HCT116 (cell line): ENCODE data around the gene TBXA2R. TPM values are rescaled to one million over a fixed set of nuclear protein-coding genes. Genes with fewer than 3 reads are reported as not detected.
A peak's percentile ranks its signal among the peaks of the same experiment; 100 is the strongest.

Source experiments
- ATAC-seq: fragments of 200-7000 bp; cut with Tn5 transposase; 2 replicates; pipeline ENCODE4 v1.9.1; 2020; ENCODE audit warnings: mild to moderate bottlenecking, moderate library complexity
- BruUV-seq: library from RNA; stranded (reverse); fragments of 400-500 nt; replicated peaks from 2 replicates; lab custom pipeline; 2021; lab: Mats Ljungman, UMichigan
- CTCF ChIA-PET: fragments of 300-600 bp; sonication (Branson Sonifier 250); formaldehyde crosslinking; loops from one replicate; lab custom pipeline; 2021; ENCODE audit warnings: antibody characterized with exemption; lab: Charles Lee
- POLR2A ChIA-PET: fragments of 300-600, 350-600 bp; sonication (Branson Sonifier 250); formaldehyde crosslinking; loops from one replicate; lab custom pipeline; 2021; ENCODE audit warnings: antibody characterized with exemption; lab: Charles Lee
- RAD21 ChIA-PET, 2 experiments: fragments of 300-600 bp; sonication (Branson Sonifier 250); formaldehyde crosslinking; loops; one replicate each; lab custom pipeline; 2023; ENCODE audit warnings: low total read pairs in 2 of 2; ENCODE audit not compliant: uncharacterized antibody in 2 of 2, unreplicated experiment in 2 of 2, low non-redundant PET in 1 of 2; lab: Charles Lee
- DNase-seq: peaks from one replicate; pipeline ENCODE4 v3.0.0-alpha.2; 2010; ENCODE audit warnings: low read depth, low spot score
- H2AFZ ChIP-seq: fragments of 200-600 bp; shearing (Covaris generic), sonication (generic); 2 replicates; pipeline ENCODE4 v1.6.1; 2017; ENCODE audit warnings: low read depth, mixed run types, mixed read lengths, antibody characterized with exemption, low read length; ENCODE audit not compliant: poor library complexity, severe bottlenecking
- H3K27ac ChIP-seq: 2 replicates; pipeline ENCODE4 v1.5.1; 2012; ENCODE audit warnings: low read depth, low read length
- H3K27me3 ChIP-seq: fragments of 200-600 bp; sonication (generic); 2 replicates; pipeline ENCODE4 v1.6.1; 2016; ENCODE audit warnings: mixed run types, low read length, mixed read lengths; ENCODE audit not compliant: insufficient read depth
- H3K36me3 ChIP-seq, 2 experiments: fragments of 200-500 bp in 1 of 2; fragments of 200-600 bp in 1 of 2; sonication (Bioruptor generic) in 1 of 2; sonication (generic) in 1 of 2; 2 replicates each; pipeline versions ENCODE4 v1.5.1 to v1.6.1; 2014 to 2016; ENCODE audit warnings: low read length in 2 of 2, inconsistent platforms in 1 of 2, mixed read lengths in 1 of 2, mixed run types in 1 of 2; ENCODE audit not compliant: insufficient read depth in 2 of 2, control insufficient read depth in 1 of 2
- H3K4me1 ChIP-seq, 2 experiments: fragments of 200-600 bp in 1 of 2; sonication (generic) in 1 of 2; 2 replicates each; pipeline versions ENCODE4 v1.5.1 to v1.6.1; 2012 to 2017; ENCODE audit warnings: low read length in 2 of 2, inconsistent platforms in 1 of 2, mild to moderate bottlenecking in 1 of 2, mixed read lengths in 1 of 2, mixed run types in 1 of 2, moderate library complexity in 1 of 2; ENCODE audit not compliant: insufficient read depth in 2 of 2, control insufficient read depth in 1 of 2
- H3K4me2 ChIP-seq: fragments of 200-600 bp; sonication (generic); 2 replicates; pipeline ENCODE4 v1.6.1; 2017; ENCODE audit warnings: mixed run types, low read length, mixed read lengths
- H3K4me3 ChIP-seq, 2 experiments: fragments of 200-600 bp in 1 of 2; sonication (generic) in 1 of 2; replicated peaks in 1 of 2; 2 replicates each; pipeline ENCODE4 v1.5.1; 2011 to 2016; ENCODE audit warnings: low read length in 2 of 2, control low read depth in 1 of 2, low read depth in 1 of 2, mild to moderate bottlenecking in 1 of 2, mixed read lengths in 1 of 2, mixed run types in 1 of 2
- H3K79me2 ChIP-seq: fragments of 200-600 bp; sonication (generic); 2 replicates; pipeline ENCODE4 v1.6.1; 2017; ENCODE audit warnings: mild to moderate bottlenecking, mixed run types, low read length, moderate library complexity, mixed read lengths; ENCODE audit not compliant: insufficient read depth
- H3K9ac ChIP-seq: fragments of 200-600 bp; sonication (generic); 2 replicates; pipeline ENCODE4 v1.6.1; 2016; ENCODE audit warnings: low read length, mixed read lengths
- H3K9me2 ChIP-seq: fragments of 200-600 bp; sonication (generic), shearing (Covaris generic); 2 replicates; pipeline ENCODE4 v1.6.1; 2017; ENCODE audit warnings: mixed run types, mild to moderate bottlenecking, moderate library complexity; ENCODE audit not compliant: insufficient read depth
- H3K9me3 ChIP-seq, 2 experiments: fragments of 200-500 bp in 1 of 2; fragments of 200-600 bp in 1 of 2; sonication (Bioruptor generic) in 1 of 2; sonication (generic) in 1 of 2; 2 replicates each; pipeline ENCODE4 v1.6.1; 2014 to 2017; ENCODE audit warnings: low read length in 2 of 2, mixed read lengths in 2 of 2, inconsistent platforms in 1 of 2, low read depth in 1 of 2, mild to moderate bottlenecking in 1 of 2, mixed run types in 1 of 2, moderate library complexity in 1 of 2; ENCODE audit not compliant: control insufficient read depth in 1 of 2, insufficient read depth in 1 of 2
- H4K20me1 ChIP-seq: fragments of 200-600 bp; sonication (generic), shearing (Covaris generic); 2 replicates; pipeline ENCODE4 v1.6.1; 2017; ENCODE audit warnings: mixed run types, mild to moderate bottlenecking, moderate library complexity; ENCODE audit not compliant: insufficient read depth
- ATF3 ChIP-seq: IDR thresholded peaks from 2 replicates; pipeline ENCODE4 v1.6.1; 2012
- CEBPB ChIP-seq: IDR thresholded peaks from 2 replicates; pipeline ENCODE4 v1.6.1; 2012; ENCODE audit warnings: low read depth
- CTCF ChIP-seq, 3 experiments: fragments of 200-600 bp in 1 of 3; sonication (generic) in 1 of 3; IDR thresholded peaks in 2 of 3; conservative IDR thresholded peaks in 1 of 3; 2 replicates each; pipeline ENCODE4 v1.5.1; 2012 to 2017; ENCODE audit warnings: low read depth in 2 of 3, low read length in 2 of 3, antibody characterized with exemption in 1 of 3, borderline replicate concordance in 1 of 3, control low read depth in 1 of 3, mild to moderate bottlenecking in 1 of 3, mixed read lengths in 1 of 3, mixed run types in 1 of 3, moderate library complexity in 1 of 3; ENCODE audit not compliant: insufficient read depth in 1 of 3
- EGR1 ChIP-seq: IDR thresholded peaks from 2 replicates; pipeline ENCODE4 v1.6.1; 2012; ENCODE audit warnings: low read depth
- ELF1 ChIP-seq: IDR thresholded peaks from 2 replicates; pipeline ENCODE4 v1.6.1; 2012; ENCODE audit warnings: low read depth, borderline replicate concordance
- EZH2phosphoT487 ChIP-seq: fragments of 200-600 bp; IDR thresholded peaks from 2 replicates; pipeline ENCODE4 v1.6.1; 2018; ENCODE audit warnings: antibody characterized with exemption, borderline replicate concordance
- FOSL1 ChIP-seq: IDR thresholded peaks from 2 replicates; pipeline ENCODE4 v1.6.1; 2012; ENCODE audit warnings: low read depth
- MAX ChIP-seq: IDR thresholded peaks from 2 replicates; pipeline ENCODE4 v1.6.1; 2012
- POLR2AphosphoS5 ChIP-seq: IDR thresholded peaks from 2 replicates; pipeline ENCODE4 v1.6.1; 2011; ENCODE audit warnings: mild to moderate bottlenecking, low read depth, low read length, moderate library complexity
- RAD21 ChIP-seq: IDR thresholded peaks from 2 replicates; pipeline ENCODE4 v1.6.1; 2012; ENCODE audit warnings: low read depth, mild to moderate bottlenecking
- SP1 ChIP-seq: IDR thresholded peaks from 2 replicates; pipeline ENCODE4 v1.6.1; 2012; ENCODE audit warnings: low read depth
- SRF ChIP-seq: IDR thresholded peaks from 2 replicates; pipeline ENCODE4 v1.6.1; 2012; ENCODE audit warnings: low read depth
- TCF7L2 ChIP-seq: IDR thresholded peaks from 2 replicates; pipeline ENCODE4 v1.7.0; 2011; ENCODE audit warnings: borderline replicate concordance, inconsistent platforms; ENCODE audit not compliant: insufficient read depth, insufficient read length; ENCODE audit errors: extremely low read depth
- ZNF274 ChIP-seq: fragments of 200-500 bp; sonication (Bioruptor generic); IDR thresholded peaks from 2 replicates; pipeline ENCODE4 v1.6.1; 2014; ENCODE audit warnings: mild to moderate bottlenecking, low read depth, low read length, inconsistent platforms
- intact Hi-C: fragments of 100-400 bp; cut with micrococcal nuclease; formaldehyde crosslinking; loops from 2 replicates; pipeline ENCODE4 v1.10.0; 2022
- total RNA-seq: library from RNA; stranded (reverse); gene quantifications from one replicate; pipeline ENCODE4 v1.2.1, GENCODE V29; 2021; ENCODE audit not compliant: unreplicated experiment

The TBXA2R gene
- total RNA-seq, 1 experiment from 2014 or later, result 2.3 TPM

- TF ChIP-seq SRF (no peak), RAD21 (no peak), POLR2AphosphoS5 (peak; percentile 9; the same call in 1 of the 2 replicates), ELF1 (no peak), EGR1 (peak; percentile 94), FOSL1 (no peak), SP1 (peak; percentile 94)
- TF ChIP-seq, all 23 proteins: peak for 3
- Histone ChIP-seq H3K4me3 (peak overlapping the region; percentile 36 to 98), H4K20me1 (no peaks in the 10 kb centered on the region; the same call in 1 of the 2 replicates), H3K4me1 (peaks cover 39 to 71% of the 10 kb centered on the region in 2 experiments), H3K4me2 (peak overlapping the region; percentile 68), H3K9me2 (no peaks in the 10 kb centered on the region), H2AFZ (no peak overlapping the region), H3K27ac (peak overlapping the region; percentile 67), H3K9ac (peak overlapping the region; percentile 100), H3K36me3 (peaks cover 3 to 21% of the 10 kb centered on the region in 2 experiments; a peak in 2 of 4 replicates), H3K9me3 (no peaks in the 10 kb centered on the region), H3K79me2 (peaks cover 24% of the 10 kb centered on the region; the same call in 1 of the 2 replicates), H3K27me3 (no peaks in the 10 kb centered on the region)
- ATAC-seq (peak; percentile 83), DNase-seq (peak; percentile 99)
- ChIA-PET CTCF (no interaction called here), RAD21 (no interaction called here), POLR2A (no interaction called here)
- TSS peak; percentile 37 for BruUV-seq
- intact Hi-C loops, result loop anchor here (10.0 kb wide), 1 partner anchor 633 kb away; no protein-coding TSS in a partner anchor
Observed at GRCh38 chr19:3572132-3572854, 34.4 kb downstream of the TBXA2R start.

GRCh38 chr19:3570606-3571011 is 36.1 kb downstream of the TBXA2R start:
- Histone ChIP-seq H3K9me3 (no peaks in the 10 kb centered on the region), H3K36me3 (peaks cover 0 to 12% of the 10 kb centered on the region in 2 experiments; a peak in 1 of 4 replicates), H3K9ac (no peak overlapping the region), H3K4me2 (no peak overlapping the region), H3K79me2 (peaks cover 18% of the 10 kb centered on the region; the same call in 1 of the 2 replicates), H4K20me1 (no peaks in the 10 kb centered on the region; the same call in 1 of the 2 replicates), H3K27me3 (no peaks in the 10 kb centered on the region)
- ChIA-PET POLR2A (no interaction called here), CTCF (no interaction called here)
- no peak for ATAC-seq
- TF ChIP-seq SP1 (no peak), TCF7L2 (no peak), ZNF274 (no peak), ATF3 (no peak), CEBPB (no peak), RAD21 (no peak), EZH2phosphoT487 (no peak), SRF (no peak), POLR2AphosphoS5 (no peak), MAX (no peak), CTCF (IDR thresholded peaks at IDR 0.05 in 2 of 3, conservative IDR thresholded peaks at IDR 0.05 in 1 of 3; ENCODE audit: borderline replicate concordance in 1 of 3, insufficient read depth in 1 of 3, low read depth in 2 of 3, low read length in 2 of 3) (no peak)
- TF ChIP-seq, all 23 proteins: peak for 0
- no peak overlapping the region for H3K27ac ChIP-seq
- peaks cover 36 to 71% of the 10 kb centered on the region in 2 experiments for H3K4me1 ChIP-seq
- H3K9me2 ChIP-seq, result no peaks in the 10 kb centered on the region
- intact Hi-C loops, result loop anchor here (10.0 kb wide), 1 partner anchor 634 kb away; no protein-coding TSS in a partner anchor
- H2AFZ ChIP-seq, result no peak overlapping the region
- no peak overlapping the region for H3K4me3 ChIP-seq
- BruUV-seq, result no TSS peak
- no peak for DNase-seq
- RAD21 ChIA-PET, result no interaction called here
